H1 (cell line): ENCODE results near the gene CYGB. TPM values are rescaled to one million over a fixed set of nuclear protein-coding genes. Genes with fewer than 3 reads are reported as not detected.

ENCODE experiments used
- CTCF ChIA-PET: fragments of 300-600 bp; sonication (Branson Sonifier 250); formaldehyde crosslinking; loops from one replicate; lab custom pipeline; 2021; ENCODE audit not compliant: partially characterized antibody; lab: Charles Lee
- POLR2A ChIA-PET: fragments of 300-600 bp; sonication (Branson Sonifier 250); formaldehyde crosslinking; loops from one replicate; lab custom pipeline; 2021; ENCODE audit warnings: inconsistent platforms; ENCODE audit not compliant: partially characterized antibody; lab: Charles Lee
- DNase-seq, 2 experiments: peaks; one replicate each; pipeline versions ENCODE4 v3.0.0 to v3.0.0-alpha.2; 2010 to 2022; ENCODE audit warnings: low spot score in 2 of 2, low read depth in 1 of 2, mixed read lengths in 1 of 2
- FAIRE-seq: peaks from 2 replicates; lab custom pipeline; 2011; peaks lifted over from hg19 to GRCh38; lab: Jason Lieb, UNC
- H2AFZ ChIP-seq: 2 replicates; pipeline ENCODE4 v1.8.1; 2012; ENCODE audit warnings: low read length, inconsistent platforms
- H2AK5ac ChIP-seq: 2 replicates; pipeline ENCODE4 v1.6.1; 2013; ENCODE audit warnings: low read depth, low read length
- H2BK120ac ChIP-seq: replicated peaks from 2 replicates; pipeline ENCODE3; 2013; ENCODE audit warnings: low read depth, low read length, inconsistent platforms
- H2BK12ac ChIP-seq: 2 replicates; pipeline ENCODE4 v1.6.1; 2013; ENCODE audit warnings: low read depth, low read length
- H2BK15ac ChIP-seq: 2 replicates; pipeline ENCODE4 v1.6.1; 2013; ENCODE audit warnings: low read length
- H2BK20ac ChIP-seq: 2 replicates; pipeline ENCODE4 v1.6.1; 2013; ENCODE audit warnings: low read length
- H2BK5ac ChIP-seq: 2 replicates; pipeline ENCODE4 v1.6.1; 2013; ENCODE audit warnings: low read depth, low read length
- H3K14ac ChIP-seq: 2 replicates; pipeline ENCODE4 v1.6.1; 2013; ENCODE audit warnings: inconsistent platforms; ENCODE audit not compliant: insufficient read length
- H3K18ac ChIP-seq: 2 replicates; pipeline ENCODE4 v1.6.1; 2013; ENCODE audit warnings: low read length; ENCODE audit errors: extremely low read depth
- H3K23ac ChIP-seq: 2 replicates; pipeline ENCODE4 v1.6.1; 2013; ENCODE audit warnings: inconsistent platforms; ENCODE audit not compliant: insufficient read length
- H3K23me2 ChIP-seq: 2 replicates; pipeline ENCODE4 v1.6.1; 2013; ENCODE audit warnings: low read depth, low read length
- H3K27ac ChIP-seq: 2 replicates; pipeline ENCODE4 v1.6.1; 2011; ENCODE audit warnings: low read depth, low read length, inconsistent platforms
- H3K27me3 ChIP-seq, 4 experiments: replicated peaks in 1 of 4; 1 replicate in 1 of 4; 2 replicates in 3 of 4; pipeline versions ENCODE4 v1.6.1 to v1.8.1; 2011 to 2013; ENCODE audit warnings: low read length in 3 of 4, mild to moderate bottlenecking in 3 of 4, inconsistent platforms in 2 of 4, mixed read lengths in 2 of 4, moderate library complexity in 1 of 4; ENCODE audit not compliant: control insufficient read depth in 3 of 4, insufficient read depth in 3 of 4; ENCODE audit errors: extremely low read depth in 1 of 4
- H3K36me3 ChIP-seq, 4 experiments: 2 replicates each; pipeline versions ENCODE4 v1.6.1 to v1.8.1; 2011 to 2013; ENCODE audit warnings: mild to moderate bottlenecking in 4 of 4, low read length in 3 of 4, moderate library complexity in 2 of 4, control low read depth in 1 of 4, inconsistent platforms in 1 of 4; ENCODE audit not compliant: insufficient read depth in 4 of 4, control insufficient read depth in 2 of 4
- H3K4ac ChIP-seq: replicated peaks from 2 replicates; pipeline ENCODE3; 2013; ENCODE audit warnings: low read length, low read depth, mixed read lengths, inconsistent platforms; ENCODE audit not compliant: insufficient read length
- H3K4me1 ChIP-seq, 4 experiments: replicated peaks in 1 of 4; 1 replicate in 1 of 4; 2 replicates in 3 of 4; pipeline versions ENCODE4 v1.6.1 to v1.8.1; 2011 to 2013; ENCODE audit warnings: low read length in 3 of 4, inconsistent platforms in 2 of 4, mixed read lengths in 1 of 4; ENCODE audit not compliant: insufficient read depth in 4 of 4, control insufficient read depth in 3 of 4
- H3K4me2 ChIP-seq, 2 experiments: 2 replicates each; pipeline versions ENCODE4 v1.6.1 to v1.8.1; 2011 to 2013; ENCODE audit warnings: low read depth in 2 of 2, low read length in 2 of 2, control low read depth in 1 of 2, inconsistent platforms in 1 of 2, mild to moderate bottlenecking in 1 of 2; ENCODE audit not compliant: insufficient read depth in 1 of 2
- H3K4me3 ChIP-seq, 4 experiments: fragments of 200-600, 300-600 bp in 1 of 4; sonication (generic), shearing (Covaris generic), sonication (Bioruptor Twin) in 1 of 4; 2 replicates each; pipeline versions ENCODE4 v1.5.1 to v1.8.1; 2011 to 2016; ENCODE audit warnings: low read length in 4 of 4, low read depth in 3 of 4, control low read depth in 2 of 4, inconsistent platforms in 2 of 4, mild to moderate bottlenecking in 2 of 4, mixed read lengths in 1 of 4, moderate library complexity in 1 of 4; ENCODE audit not compliant: insufficient read depth in 2 of 4; ENCODE audit errors: extremely low read depth in 1 of 4
- H3K56ac ChIP-seq: replicated peaks from 2 replicates; pipeline ENCODE3; 2013; ENCODE audit warnings: low read depth, mild to moderate bottlenecking, mixed read lengths, low read length, inconsistent platforms; ENCODE audit not compliant: insufficient read length
- H3K79me1 ChIP-seq: 2 replicates; pipeline ENCODE4 v1.6.1; 2013; ENCODE audit warnings: low read depth, low read length, control low read depth
- H3K79me2 ChIP-seq, 2 experiments: 2 replicates each; pipeline versions ENCODE4 v1.6.1 to v1.8.1; 2012 to 2013; ENCODE audit warnings: low read length in 2 of 2, mild to moderate bottlenecking in 2 of 2, inconsistent platforms in 1 of 2; ENCODE audit not compliant: insufficient read depth in 2 of 2, control insufficient read depth in 1 of 2
- H3K9ac ChIP-seq, 4 experiments: replicated peaks in 1 of 4; 1 replicate in 1 of 4; 2 replicates in 3 of 4; pipeline versions ENCODE4 v1.6.1 to v1.8.1; 2011 to 2013; ENCODE audit warnings: low read depth in 3 of 4, low read length in 3 of 4, control low read depth in 2 of 4, mild to moderate bottlenecking in 2 of 4, moderate library complexity in 2 of 4, inconsistent platforms in 1 of 4; ENCODE audit errors: extremely low read depth in 1 of 4
- H3K9me3 ChIP-seq, 2 experiments: 2 replicates each; pipeline versions ENCODE4 v1.6.1 to v1.8.1; 2012 to 2013; ENCODE audit warnings: mild to moderate bottlenecking in 2 of 2, moderate library complexity in 2 of 2, control low read depth in 1 of 2, inconsistent platforms in 1 of 2, low read depth in 1 of 2, low read length in 1 of 2, mixed read lengths in 1 of 2; ENCODE audit not compliant: insufficient read depth in 2 of 2
- H4K20me1 ChIP-seq, 2 experiments: replicated peaks in 1 of 2; 2 replicates each; pipeline versions ENCODE3 to v1.8.1; 2011 to 2013; ENCODE audit warnings: inconsistent platforms in 2 of 2, low read length in 2 of 2, mild to moderate bottlenecking in 1 of 2; ENCODE audit not compliant: insufficient read depth in 2 of 2, control insufficient read depth in 1 of 2
- H4K5ac ChIP-seq: 2 replicates; pipeline ENCODE4 v1.6.1; 2013; ENCODE audit warnings: low read length, low read depth, mixed read lengths, inconsistent platforms; ENCODE audit not compliant: insufficient read length
- H4K8ac ChIP-seq: 2 replicates; pipeline ENCODE4 v1.8.0; 2013; ENCODE audit warnings: mild to moderate bottlenecking, moderate library complexity, low read length, inconsistent platforms; ENCODE audit not compliant: insufficient read depth; ENCODE audit errors: extremely low read depth
- H4K91ac ChIP-seq: replicated peaks from 2 replicates; pipeline ENCODE3; 2013; ENCODE audit warnings: low read length, mixed read lengths, inconsistent platforms; ENCODE audit not compliant: insufficient read length
- BACH1 ChIP-seq: IDR thresholded peaks from 2 replicates; pipeline ENCODE4 v1.6.1; 2012; ENCODE audit warnings: low read length, improper control_type of control experiment
- EP300 ChIP-seq, 2 experiments: IDR thresholded peaks; 1 replicate in 1 of 2; 2 replicates in 1 of 2; pipeline ENCODE4 v1.6.1; 2011 to 2012; ENCODE audit warnings: low read depth in 2 of 2, low read length in 2 of 2, mild to moderate bottlenecking in 2 of 2, borderline replicate concordance in 1 of 2, inconsistent platforms in 1 of 2, moderate library complexity in 1 of 2
- EZH2 ChIP-seq: fragments of 200-600 bp; sonication (generic); IDR thresholded peaks from 2 replicates; pipeline ENCODE4 v1.7.1; 2012; ENCODE audit warnings: low read depth, mild to moderate bottlenecking, moderate library complexity, low read length, inconsistent platforms; ENCODE audit not compliant: severe bottlenecking
- JUND ChIP-seq: IDR thresholded peaks from 2 replicates; pipeline ENCODE4 v1.6.1; 2011; ENCODE audit warnings: mild to moderate bottlenecking, improper control_type of control experiment, low read length
- RXRA ChIP-seq: IDR thresholded peaks from 2 replicates; pipeline ENCODE4 v1.6.1; 2011; ENCODE audit warnings: low read depth, mild to moderate bottlenecking, low read length, moderate library complexity; ENCODE audit not compliant: insufficient read depth
- SAP30 ChIP-seq: fragments of 300-600 bp; sonication (generic); IDR thresholded peaks from 2 replicates; pipeline ENCODE4 v1.7.1; 2012; ENCODE audit warnings: low read length, moderate library complexity, mild to moderate bottlenecking, inconsistent platforms; ENCODE audit not compliant: insufficient read depth, insufficient replicate concordance
- SP4 ChIP-seq: IDR thresholded peaks from 2 replicates; pipeline ENCODE4 v1.6.1; 2012; ENCODE audit warnings: low read length, inconsistent platforms
- SUZ12 ChIP-seq: fragments of 200-600 bp; sonication (generic); IDR thresholded peaks from 2 replicates; pipeline ENCODE4 v1.6.1; 2012; ENCODE audit warnings: mild to moderate bottlenecking, inconsistent platforms, low read length, moderate library complexity, mixed read lengths
- TBP ChIP-seq: IDR thresholded peaks from 2 replicates; pipeline ENCODE4 v1.6.1; 2011; ENCODE audit warnings: low read depth, low read length, improper control_type of control experiment
- TEAD4 ChIP-seq: IDR thresholded peaks from 2 replicates; pipeline ENCODE4 v1.6.1; 2012; ENCODE audit warnings: low read depth, low read length, inconsistent platforms, mixed read lengths
- WGBS, 2 experiments: shearing (Covaris generic) in 1 of 2; methylation state at CpG; one replicate each; pipeline versions ENCODE4 v1.1.6 to v1.1.7; 2013 to 2015; ENCODE audit warnings: low lambda C conversion rate in 2 of 2, mixed read lengths in 2 of 2, inconsistent platforms in 1 of 2, low coverage in 1 of 2, missing lambda C conversion rate in 1 of 2; ENCODE audit not compliant: insufficient replicate concordance in 2 of 2, insufficient coverage in 1 of 2, insufficient read length in 1 of 2; ENCODE audit errors: extremely low coverage in 1 of 2, missing lambda C conversion rate in 1 of 2; 5-methylcytosine and 5-hydroxymethylcytosine counted together
- polyA plus RNA-seq, 7 experiments: library from polyadenylated mRNA; depleted of rRNA in 3 of 7; stranded (reverse) in 5 of 7; unstranded in 2 of 7; fragments of >200 nt in 5 of 7; fragments of 200-250 nt in 2 of 7; gene quantifications; 1 replicate in 5 of 7; 2 replicates in 1 of 7; 4 replicates in 1 of 7; pipeline versions ENCODE4 v1.2.1 to v1.2.3, GENCODE V29; 2011 to 2013; ENCODE audit warnings: missing spikeins in 2 of 7, mixed read lengths in 2 of 7
- total RNA-seq: library from RNA; stranded (reverse); fragmentation: NEBNext Ultra II Directional; extraction: Animal tissue kit (Norgen Biotek cat#: 25700); gene quantifications from 2 replicates; pipeline ENCODE4 v1.2.1, GENCODE V29; 2021
- TF ChIP-seq, protein P1 (sequence below): IDR thresholded peaks from 2 replicates; pipeline ENCODE4 v1.6.1; 2012; ENCODE audit warnings: inconsistent platforms

CYGB gene
- total and polyA plus RNA-seq, 2 of the 8 experiments (the other 6 are each of a cell fraction or from before 2014, with no cell fraction given): 2.7 to 3.7 TPM

DNA sequence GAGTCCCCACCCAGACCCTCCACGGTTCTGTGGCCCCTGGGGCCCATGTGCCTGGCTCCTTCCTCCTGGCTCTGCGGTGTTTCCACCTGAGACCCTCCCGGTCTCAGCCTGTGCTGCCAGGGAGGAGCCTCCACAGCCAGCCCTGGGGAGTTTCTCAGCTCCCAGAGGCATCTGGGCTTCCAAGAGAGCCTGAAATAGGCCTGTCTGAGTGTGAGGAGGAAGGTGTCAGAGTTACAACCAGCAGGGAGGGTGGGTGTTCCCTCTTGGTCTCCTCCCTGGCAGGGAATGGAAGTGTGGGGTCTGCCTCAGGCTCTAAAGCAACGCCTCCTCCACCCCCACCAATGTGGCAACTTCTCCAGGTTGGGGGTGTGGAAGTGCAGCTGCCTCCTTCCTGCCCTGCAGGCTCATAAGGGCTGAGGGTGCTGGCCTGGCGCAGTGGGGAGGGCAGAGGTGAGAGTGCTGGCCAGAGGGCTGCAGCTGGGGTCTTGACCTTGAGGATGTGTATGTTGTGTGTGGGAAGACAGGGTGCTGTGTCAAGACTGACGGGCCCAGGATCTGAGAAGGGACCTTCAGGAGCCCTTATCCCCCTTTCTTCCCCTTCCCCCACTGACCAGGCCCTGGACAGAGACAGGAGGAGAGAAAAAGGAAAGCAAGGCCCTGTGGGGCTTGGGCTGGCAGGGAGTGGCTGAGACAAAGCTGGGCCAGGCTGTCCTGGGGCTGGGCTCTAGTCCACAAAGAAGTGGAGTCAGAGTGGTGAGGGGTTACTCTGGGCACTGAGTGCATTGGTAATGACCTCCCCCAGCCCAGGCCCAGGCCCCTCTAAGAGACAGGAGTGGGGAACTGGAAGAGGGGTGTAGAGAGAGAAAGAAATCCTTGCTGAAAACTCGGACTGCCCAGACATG lies 2.4 kb downstream of the CYGB start:
- Histone ChIP-seq H2AFZ (no peak overlapping the region), H4K5ac (no peak overlapping the region), H3K9ac (no peak overlapping the region; a peak in 1 of 7 replicates), H3K27ac (no peak overlapping the region), H4K8ac (no peak overlapping the region), H2BK20ac (no peak overlapping the region), H3K14ac (no peak overlapping the region), H3K4me2 (no peak overlapping the region), H2BK5ac (no peak overlapping the region), H2AK5ac (no peak overlapping the region), H4K20me1 (no peaks in the 10 kb centered on the region), H3K56ac (no peak overlapping the region), H3K27me3 (peaks cover 8 to 46% (median 37%) of the 10 kb centered on the region in 4 experiments), H3K23ac (no peak overlapping the region), H2BK120ac (no peak overlapping the region), H3K23me2 (peaks cover 8% of the 10 kb centered on the region; the same call in 1 of the 2 replicates), H4K91ac (no peak overlapping the region), H3K4me1 (peaks cover 0 to 11% (median 7%) of the 10 kb centered on the region in 4 experiments; a peak in 6 of 7 replicates), H3K18ac (no peak overlapping the region), H3K79me2 (no peaks in the 10 kb centered on the region), H2BK12ac (no peak overlapping the region), H3K9me3 (no peaks in the 10 kb centered on the region), H3K4me3 (no peak overlapping the region), H3K79me1 (no peaks in the 10 kb centered on the region), H3K4ac (no peak overlapping the region), H3K36me3 (no peaks in the 10 kb centered on the region), H2BK15ac (no peak overlapping the region)
- CTCF ChIA-PET: interaction anchor here (1.3 to 15.6 kb wide), 5 partner anchors 11 to 89 kb away, joined by 3 to 260 read pairs (median 11); no protein-coding TSS in a partner anchor
- DNase-seq: peak in 1 of 2 experiments; percentile 41
- POLR2A ChIA-PET: interaction anchor here (1.6 to 5.7 kb wide), 2 partner anchors 15 to 23 kb away, joined by 3 to 28 read pairs; no protein-coding TSS in a partner anchor
- 79% methylated on average over 6 of the region's 7 CpGs; no CpG with 5 or more reads in 1 of the 2 experiments for WGBS, 2 experiments
- no peak for FAIRE-seq
- TF ChIP-seq SAP30 (no peak), RXRA (no peak), EZH2 (no peak), JUND (no peak), TEAD4 (no peak), EP300 (IDR thresholded peaks at IDR 0.05; ENCODE audit: borderline replicate concordance in 1 of 2, low read depth in 2 of 2, low read length in 2 of 2) (no peak), BACH1 (no peak), SUZ12 (no peak), TBP (no peak), SP4 (no peak)
- TF ChIP-seq, protein P1, sequence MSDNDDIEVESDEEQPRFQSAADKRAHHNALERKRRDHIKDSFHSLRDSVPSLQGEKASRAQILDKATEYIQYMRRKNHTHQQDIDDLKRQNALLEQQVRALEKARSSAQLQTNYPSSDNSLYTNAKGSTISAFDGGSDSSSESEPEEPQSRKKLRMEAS: no peak
